ENCODE measurements around the gene CYP3A7.
"Not testable (repeated sequence)": the region's sequence is repeated elsewhere in the genome, so short reads cannot be mapped to it uniquely, and the experiment has no call there.

Gene CYP3A7

GRCh38 chr7:99709260-99709659, 25.7 kb downstream of the CYP3A7 start:
- no peak for DNase-seq (ENCODE audit: low read depth in 2 of 2)

GRCh38 chr7:99707096-99707495, 27.9 kb downstream of the CYP3A7 start:
- no peak for DNase-seq (ENCODE audit: low read depth in 2 of 2)

- DNase-seq (ENCODE audit: low read depth in 2 of 2), result no peak
Observed at GRCh38 chr7:99699946-99700345, 35.0 kb downstream of the CYP3A7 start.

GRCh38 chr7:99698867-99699730, 35.9 kb downstream of the CYP3A7 start:
- not testable (repeated sequence) for DNase-seq (ENCODE audit: low read depth in 2 of 2)

- no peak for DNase-seq (ENCODE audit: low read depth in 2 of 2)
Observed at GRCh38 chr7:99694912-99695304, 40.1 kb downstream of the CYP3A7 start.

- no peak for DNase-seq (ENCODE audit: low read depth in 2 of 2)
Observed at GRCh38 chr7:99694201-99694911, 40.6 kb downstream of the CYP3A7 start.

GRCh38 chr7:99693427-99694200, 41.4 kb downstream of the CYP3A7 start:
- no peak for DNase-seq (ENCODE audit: low read depth in 2 of 2)

GRCh38 chr7:99693100-99693426, 41.9 kb downstream of the CYP3A7 start:
- no peak for DNase-seq (ENCODE audit: low read depth in 2 of 2)

GRCh38 chr7:99692563-99692962, 42.4 kb downstream of the CYP3A7 start:
- DNase-seq (ENCODE audit: low read depth in 2 of 2), result not testable (repeated sequence)

- DNase-seq (ENCODE audit: low read depth in 2 of 2), result not testable (repeated sequence)
Observed at GRCh38 chr7:99691658-99692057, 43.3 kb downstream of the CYP3A7 start.

GRCh38 chr7:99690918-99691317, 44.1 kb downstream of the CYP3A7 start:
- DNase-seq (ENCODE audit: low read depth in 2 of 2), result not testable (repeated sequence)

GRCh38 chr7:99685871-99686608, 49.0 kb downstream of the CYP3A7 start:
- DNase-seq (ENCODE audit: low read depth in 2 of 2), result not testable (repeated sequence)

- DNase-seq (ENCODE audit: low read depth in 2 of 2), result no peak
Observed at GRCh38 chr7:99685129-99685758, 49.8 kb downstream of the CYP3A7 start.

- DNase-seq (ENCODE audit: low read depth in 2 of 2), result no peak
Observed at GRCh38 chr7:99679400-99680191, 55.4 kb downstream of the CYP3A7 start, which contains the start of gene CYP3A5. Gene CYP3A5, minus strand, starts transcription at chr7:99679996. Its CDS starts 100 bp downstream, at chr7:99679896.

GRCh38 chr7:99679032-99679399, 56.0 kb downstream of the CYP3A7 start:
- DNase-seq (ENCODE audit: low read depth in 2 of 2), result no peak

GRCh38 chr7:99677648-99678045, 57.3 kb downstream of the CYP3A7 start:
- no peak for DNase-seq (ENCODE audit: low read depth in 2 of 2)

GRCh38 chr7:99677013-99677647, 57.9 kb downstream of the CYP3A7 start:
- DNase-seq (ENCODE audit: low read depth in 2 of 2), result no peak

GRCh38 chr7:99674995-99675742, 59.8 kb downstream of the CYP3A7 start:
- DNase-seq (ENCODE audit: low read depth in 2 of 2), result no peak

- DNase-seq (ENCODE audit: low read depth in 2 of 2), result no peak
Observed at GRCh38 chr7:99672573-99672972, 62.4 kb downstream of the CYP3A7 start.
